Activated naive CD8-positive, alpha-beta T cell (primary cell): ENCODE measurements around the gene ALOXE3.

ENCODE experiments used
- H3K27ac Mint-ChIP-seq: one replicate; pipeline ENCODE4 v1.8.0; 2021; ENCODE audit warnings: mixed read lengths
- H3K27me3 Mint-ChIP-seq: one replicate; pipeline ENCODE4 v1.8.0; 2021; ENCODE audit warnings: mixed read lengths
- H3K36me3 Mint-ChIP-seq: one replicate; pipeline ENCODE4 v1.8.0; 2021; ENCODE audit warnings: mixed read lengths
- H3K4me1 Mint-ChIP-seq: one replicate; pipeline ENCODE4 v1.8.0; 2021; ENCODE audit warnings: low read depth, mixed read lengths
- H3K4me3 Mint-ChIP-seq: one replicate; pipeline ENCODE4 v1.8.0; 2021; ENCODE audit warnings: mild to moderate bottlenecking, mixed read lengths
- H3K9me3 Mint-ChIP-seq: one replicate; pipeline ENCODE4 v1.8.0; 2021; ENCODE audit warnings: low read depth, mixed read lengths

Gene ALOXE3

DNA sequence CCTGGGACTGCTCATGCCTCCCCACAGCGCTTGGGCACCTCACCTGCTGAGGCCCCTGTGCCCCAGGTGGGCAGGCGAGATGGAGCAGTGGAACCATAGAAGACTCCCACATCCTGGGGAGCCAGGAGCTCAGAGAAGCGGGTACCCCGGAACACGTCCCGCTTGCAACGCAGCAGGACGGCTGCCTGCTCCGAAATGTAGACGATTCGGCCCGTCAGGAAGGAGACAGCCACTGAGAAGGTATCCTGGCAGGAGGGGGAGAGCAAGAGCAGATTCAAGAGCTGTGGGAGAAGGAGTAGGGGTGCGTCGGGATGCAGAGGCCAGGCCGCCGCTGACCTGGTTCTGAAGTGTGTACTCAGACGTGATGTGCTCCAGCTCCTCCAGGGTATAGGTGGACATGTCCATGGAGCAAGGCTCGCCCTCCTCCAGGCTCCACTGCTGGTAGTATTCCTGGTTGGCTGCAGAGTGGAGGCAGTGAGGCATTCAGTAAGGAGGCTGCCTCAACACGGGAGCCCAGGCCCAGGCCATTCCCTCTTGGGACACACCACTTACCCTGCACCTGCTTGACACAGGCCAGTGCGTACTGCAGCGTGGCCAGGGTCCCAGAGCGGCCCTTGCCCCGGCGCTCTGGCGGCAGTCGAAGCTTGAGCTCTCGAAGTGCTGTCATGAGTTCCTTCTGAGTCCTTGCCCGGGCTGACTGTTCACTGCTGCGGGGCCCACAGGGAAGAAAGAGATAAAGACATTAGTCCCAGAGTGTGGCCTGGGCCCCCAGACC, 31.3 kb upstream of the ALOXE3 start:
- H3K27ac Mint-ChIP-seq = peak overlapping the region; percentile 58
- no peaks in the 10 kb centered on the region for H3K36me3 Mint-ChIP-seq
- no peaks in the 10 kb centered on the region for H3K27me3 Mint-ChIP-seq
- no peaks in the 10 kb centered on the region for H3K9me3 Mint-ChIP-seq
- H3K4me1 Mint-ChIP-seq = peaks cover 15% of the 10 kb centered on the region
- H3K4me3 Mint-ChIP-seq = peak overlapping the region; percentile 62

- H3K9me3 Mint-ChIP-seq = no peaks in the 10 kb centered on the region
- H3K4me3 Mint-ChIP-seq = no peak overlapping the region
- H3K36me3 Mint-ChIP-seq = no peaks in the 10 kb centered on the region
- H3K27ac Mint-ChIP-seq = no peak overlapping the region
- peaks cover 15% of the 10 kb centered on the region for H3K4me1 Mint-ChIP-seq
- no peaks in the 10 kb centered on the region for H3K27me3 Mint-ChIP-seq
Observed at GRCh38 chr17:8148560-8148959, 30.2 kb upstream of the ALOXE3 start.

DNA sequence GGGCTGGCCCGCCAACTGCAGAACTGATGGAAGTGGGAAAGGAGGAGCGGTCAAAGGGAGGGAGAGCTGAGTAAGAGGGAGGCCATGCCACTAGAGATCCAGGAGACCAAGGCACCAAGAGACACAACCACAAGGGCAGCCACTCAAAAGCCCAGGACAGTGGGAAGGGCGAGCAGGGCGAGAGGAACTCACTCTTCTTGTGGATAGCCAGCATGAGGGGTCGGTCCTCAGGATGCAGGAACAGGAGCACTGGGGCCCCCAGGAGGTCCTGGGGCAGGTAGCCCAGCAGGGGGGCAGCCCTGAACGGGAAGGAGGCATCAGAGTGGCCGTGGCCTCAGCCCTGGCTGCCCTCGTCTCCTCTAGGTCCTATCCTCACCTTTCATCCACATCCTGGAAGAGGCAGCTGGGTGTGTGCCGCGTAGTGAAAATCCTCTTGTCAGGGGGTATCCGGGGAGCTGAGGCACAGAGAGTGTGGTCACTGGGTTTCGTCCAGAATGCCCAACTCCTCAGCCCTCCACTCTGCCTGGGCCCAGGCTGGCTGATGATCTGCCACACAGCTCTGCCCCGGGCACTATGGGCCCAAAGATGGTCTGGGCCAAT, 29.6 kb upstream of the ALOXE3 start:
- no peak overlapping the region for H3K27ac Mint-ChIP-seq

GRCh38 chr17:8147141-8147804, 29.0 kb upstream of the ALOXE3 start:
- H3K27me3 Mint-ChIP-seq = no peaks in the 10 kb centered on the region
- H3K27ac Mint-ChIP-seq = no peak overlapping the region
- no peaks in the 10 kb centered on the region for H3K36me3 Mint-ChIP-seq
- peaks cover 15% of the 10 kb centered on the region for H3K4me1 Mint-ChIP-seq
- no peak overlapping the region for H3K4me3 Mint-ChIP-seq
- H3K9me3 Mint-ChIP-seq = no peaks in the 10 kb centered on the region

More for the DNA sequence above, 29.6 kb upstream of the ALOXE3 start:
- Mint-ChIP-seq H3K9me3 (no peaks in the 10 kb centered on the region), H3K4me3 (no peak overlapping the region), H3K36me3 (no peaks in the 10 kb centered on the region), H3K27me3 (no peaks in the 10 kb centered on the region), H3K4me1 (peaks cover 15% of the 10 kb centered on the region)

- peaks cover 11% of the 10 kb centered on the region for H3K4me1 Mint-ChIP-seq
- H3K27me3 Mint-ChIP-seq = no peaks in the 10 kb centered on the region
- no peaks in the 10 kb centered on the region for H3K36me3 Mint-ChIP-seq
- H3K4me3 Mint-ChIP-seq = no peak overlapping the region
- H3K27ac Mint-ChIP-seq = no peak overlapping the region
- no peaks in the 10 kb centered on the region for H3K9me3 Mint-ChIP-seq
Observed at GRCh38 chr17:8146381-8147140, 28.2 kb upstream of the ALOXE3 start.

DNA sequence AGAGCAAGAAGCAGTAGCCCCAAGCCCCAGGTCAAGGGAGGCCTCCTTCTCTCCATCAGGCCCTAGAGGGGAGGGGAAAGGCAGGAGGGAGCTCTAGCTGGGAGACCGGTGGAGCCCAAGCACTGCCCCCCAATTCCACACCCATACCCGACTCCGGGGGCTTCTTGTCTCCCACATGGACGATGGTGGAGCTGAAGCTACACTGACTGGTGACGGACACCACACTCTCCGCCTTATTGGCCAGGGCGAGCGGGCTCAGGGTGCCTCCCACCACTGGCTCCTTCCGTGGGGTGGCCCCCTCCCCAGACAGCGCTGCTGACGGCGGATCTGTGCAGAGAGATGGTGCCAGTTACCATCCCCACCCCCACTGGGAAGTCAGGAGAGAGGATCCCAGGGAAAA, 27.5 kb upstream of the ALOXE3 start:
- Mint-ChIP-seq H3K4me1 (peaks cover 7% of the 10 kb centered on the region), H3K27me3 (no peaks in the 10 kb centered on the region), H3K27ac (no peak overlapping the region), H3K36me3 (no peaks in the 10 kb centered on the region), H3K4me3 (no peak overlapping the region), H3K9me3 (no peaks in the 10 kb centered on the region)

GRCh38 chr17:8144401-8145231, 26.3 kb upstream of the ALOXE3 start:
- no peaks in the 10 kb centered on the region for H3K9me3 Mint-ChIP-seq
- H3K36me3 Mint-ChIP-seq = no peaks in the 10 kb centered on the region
- peaks cover 5% of the 10 kb centered on the region for H3K4me1 Mint-ChIP-seq
- H3K27me3 Mint-ChIP-seq = no peaks in the 10 kb centered on the region
- H3K27ac Mint-ChIP-seq = no peak overlapping the region
- no peak overlapping the region for H3K4me3 Mint-ChIP-seq

DNA sequence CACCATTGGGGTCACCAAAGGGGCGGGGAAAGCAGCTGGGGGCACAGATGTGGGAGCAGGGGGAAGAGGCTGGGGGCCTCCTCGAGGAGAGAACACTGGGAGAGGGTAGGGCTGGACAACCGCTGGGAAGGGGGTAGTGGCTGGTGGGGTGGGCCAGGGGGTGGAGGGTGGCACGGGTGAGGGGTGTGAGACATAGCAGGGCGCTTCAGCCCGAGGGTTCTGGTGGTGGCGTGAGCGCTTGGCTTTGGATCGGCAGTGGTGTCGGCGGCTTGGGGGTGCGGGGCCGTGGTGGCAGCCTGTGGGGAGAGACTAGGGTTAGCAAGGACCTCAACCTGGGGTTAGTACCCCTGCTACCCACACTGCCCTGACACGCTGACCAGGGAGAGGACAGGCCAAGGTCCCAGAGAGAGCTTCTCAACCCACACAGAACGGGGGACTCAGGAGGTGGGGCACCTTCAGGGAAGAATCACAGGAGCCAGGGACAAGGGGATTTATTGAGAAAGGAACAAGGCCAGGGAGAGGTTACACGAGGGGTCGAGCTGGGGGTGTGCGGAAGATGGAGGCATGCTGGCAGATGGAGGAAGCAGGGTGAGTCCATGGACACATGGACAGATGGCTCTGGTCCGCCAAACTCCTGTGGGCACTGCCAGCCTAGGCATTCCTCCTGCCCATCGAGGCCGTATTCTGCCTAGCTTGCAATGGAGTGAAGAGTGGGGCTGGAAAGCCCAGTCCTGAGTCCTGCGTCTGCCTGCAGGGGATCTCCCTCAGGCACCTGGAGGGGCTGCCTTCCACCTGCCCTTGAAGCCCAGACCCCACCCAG, 25.5 kb upstream of the ALOXE3 start:
- Mint-ChIP-seq H3K4me1 (peaks cover 2% of the 10 kb centered on the region), H3K36me3 (no peaks in the 10 kb centered on the region), H3K9me3 (no peaks in the 10 kb centered on the region), H3K27me3 (no peaks in the 10 kb centered on the region), H3K27ac (no peak overlapping the region), H3K4me3 (no peak overlapping the region)

DNA sequence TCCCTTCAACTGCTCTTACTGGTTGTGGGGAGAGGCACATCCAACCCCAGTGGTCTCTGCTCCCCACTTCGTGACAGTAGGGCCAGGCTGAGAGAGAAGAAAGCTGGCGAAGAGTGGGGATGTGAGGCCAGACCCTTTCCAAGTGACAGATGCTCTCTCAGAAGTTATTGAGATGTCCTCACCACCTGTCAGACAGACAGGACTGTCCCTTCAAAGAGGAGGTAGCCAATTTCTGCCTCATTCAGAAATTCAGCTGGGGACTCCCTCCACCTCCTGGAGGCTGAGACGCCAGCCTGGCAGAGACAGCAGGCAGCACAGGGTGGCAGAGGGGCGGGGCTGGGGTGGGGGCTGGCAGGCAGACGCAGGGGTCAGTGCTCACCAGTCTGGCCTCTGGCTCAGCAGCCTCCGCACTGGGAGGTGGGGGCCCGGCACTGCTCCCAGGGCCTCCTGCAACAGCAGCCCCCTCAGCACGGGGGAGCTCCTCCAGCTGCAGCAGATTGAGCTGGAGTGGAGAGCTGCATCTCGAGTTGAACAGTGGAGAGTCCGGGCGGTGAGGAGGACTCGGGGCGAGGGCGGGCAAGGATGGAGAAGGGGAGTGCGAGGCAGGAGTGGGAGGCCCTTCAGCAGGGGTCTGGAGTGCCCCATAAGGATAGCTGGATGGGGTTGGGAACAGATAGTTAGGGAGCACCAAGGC, 24.7 kb upstream of the ALOXE3 start:
- Mint-ChIP-seq H3K36me3 (no peaks in the 10 kb centered on the region), H3K27me3 (no peaks in the 10 kb centered on the region), H3K9me3 (no peaks in the 10 kb centered on the region), H3K4me3 (no peak overlapping the region), H3K4me1 (peaks cover 2% of the 10 kb centered on the region), H3K27ac (no peak overlapping the region)

- no peaks in the 10 kb centered on the region for H3K9me3 Mint-ChIP-seq
- no peaks in the 10 kb centered on the region for H3K27me3 Mint-ChIP-seq
- no peak overlapping the region for H3K4me3 Mint-ChIP-seq
- no peaks in the 10 kb centered on the region for H3K36me3 Mint-ChIP-seq
- no peak overlapping the region for H3K27ac Mint-ChIP-seq
- H3K4me1 Mint-ChIP-seq = peaks cover 2% of the 10 kb centered on the region
Observed at GRCh38 chr17:8142158-8142886, 24.0 kb upstream of the ALOXE3 start.

DNA sequence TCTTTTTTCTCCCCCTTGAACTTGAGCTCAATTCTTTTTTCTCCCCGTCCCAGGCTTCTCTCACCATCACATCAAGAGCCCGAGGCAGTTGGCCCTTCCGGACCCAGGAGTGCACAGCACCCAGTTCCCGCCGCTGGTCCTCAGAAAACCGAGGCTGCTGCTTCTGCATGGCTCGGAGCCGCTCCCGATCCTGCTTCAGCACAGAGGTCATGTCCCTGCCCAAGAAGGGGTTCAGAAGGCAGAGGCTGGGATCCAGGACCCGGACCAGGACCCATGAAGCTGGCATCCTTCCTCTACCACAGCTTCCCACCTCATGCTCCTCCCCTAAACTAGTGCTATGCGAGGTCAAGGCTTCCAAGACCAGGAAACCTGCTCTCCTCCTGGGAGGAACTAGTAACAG, 23.4 kb upstream of the ALOXE3 start:
- Mint-ChIP-seq H3K36me3 (no peaks in the 10 kb centered on the region), H3K4me3 (no peak overlapping the region), H3K4me1 (peaks cover 1% of the 10 kb centered on the region), H3K27me3 (peaks cover under 1% of the 10 kb centered on the region), H3K9me3 (no peaks in the 10 kb centered on the region), H3K27ac (peak overlapping the region; percentile 41)

GRCh38 chr17:8141045-8141444, 22.7 kb upstream of the ALOXE3 start:
- peaks cover 2% of the 10 kb centered on the region for H3K4me1 Mint-ChIP-seq
- no peak overlapping the region for H3K4me3 Mint-ChIP-seq
- peaks cover 2% of the 10 kb centered on the region for H3K27me3 Mint-ChIP-seq
- H3K36me3 Mint-ChIP-seq = no peaks in the 10 kb centered on the region
- no peak overlapping the region for H3K27ac Mint-ChIP-seq
- no peaks in the 10 kb centered on the region for H3K9me3 Mint-ChIP-seq
